ENCODE data around the gene CLEC1B.
"Not testable (repeated sequence)": the region's sequence is repeated elsewhere in the genome, so short reads cannot be mapped to it uniquely, and the experiment has no call there.

The CLEC1B gene

GRCh38 chr12:9999016-9999415 lies at the start of gene CLEC1B:
Gene CLEC1B, minus strand, starts transcription at chr12:9999121. Its CDS starts 21 bp downstream, at chr12:9999100.
- in situ Hi-C loops (cut with MboI; ENCODE audit: low sequenced_read_pairs), result no loop called here

GRCh38 chr12:10048526-10048925 lies 49.6 kb upstream of the CLEC1B start:
- in situ Hi-C loops (cut with MboI; ENCODE audit: low sequenced_read_pairs), result no loop called here

GRCh38 chr12:10042167-10042566 lies 43.2 kb upstream of the CLEC1B start:
- in situ Hi-C loops (cut with MboI; ENCODE audit: low sequenced_read_pairs), result no loop called here

- in situ Hi-C loops (cut with MboI; ENCODE audit: low sequenced_read_pairs), result loop anchor here (5.0 kb wide), 1 partner anchor 108 kb away; no protein-coding TSS in a partner anchor
Observed at GRCh38 chr12:10033783-10034545, 35.0 kb upstream of the CLEC1B start.

- in situ Hi-C loops (cut with MboI; ENCODE audit: low sequenced_read_pairs), result loop anchor here (5.0 kb wide), 1 partner anchor 111 kb away; no protein-coding TSS in a partner anchor
Observed at GRCh38 chr12:10031771-10032175, 32.9 kb upstream of the CLEC1B start.

GRCh38 chr12:10031321-10031720 lies 32.4 kb upstream of the CLEC1B start:
- in situ Hi-C loops (cut with MboI; ENCODE audit: low sequenced_read_pairs), result loop anchor here (5.0 kb wide), 1 partner anchor 111 kb away; no protein-coding TSS in a partner anchor

- in situ Hi-C loops (cut with MboI; ENCODE audit: low sequenced_read_pairs), result loop anchor here (5.0 kb wide), 1 partner anchor 112 kb away; no protein-coding TSS in a partner anchor
Observed at GRCh38 chr12:10030446-10030845, 31.5 kb upstream of the CLEC1B start, which contains the start of gene CLEC9A. Gene CLEC9A, plus strand, starts transcription at chr12:10030682. Its CDS starts 22,006 bp downstream, at chr12:10052688.

- in situ Hi-C loops (cut with MboI; ENCODE audit: low sequenced_read_pairs), result no loop called here
Observed at GRCh38 chr12:10027721-10028120, 28.8 kb upstream of the CLEC1B start.

GRCh38 chr12:10027311-10027710 lies 28.4 kb upstream of the CLEC1B start:
- in situ Hi-C loops (cut with MboI; ENCODE audit: low sequenced_read_pairs), result no loop called here

GRCh38 chr12:10026666-10027065 lies 27.7 kb upstream of the CLEC1B start:
- in situ Hi-C loops (cut with MboI; ENCODE audit: low sequenced_read_pairs), result not testable (repeated sequence)

GRCh38 chr12:10025236-10025635 lies 26.3 kb upstream of the CLEC1B start:
- in situ Hi-C loops (cut with MboI; ENCODE audit: low sequenced_read_pairs), result no loop called here

- in situ Hi-C loops (cut with MboI; ENCODE audit: low sequenced_read_pairs), result loop anchor here (25.0 kb wide), 1 partner anchor 209 kb away; no protein-coding TSS in a partner anchor
Observed at GRCh38 chr12:10021342-10021741, 22.4 kb upstream of the CLEC1B start.

- in situ Hi-C loops (cut with MboI; ENCODE audit: low sequenced_read_pairs), result loop anchor here (25.0 kb wide), 1 partner anchor 206 kb away; no protein-coding TSS in a partner anchor
Observed at GRCh38 chr12:10018386-10018785, 19.5 kb upstream of the CLEC1B start.

GRCh38 chr12:10016881-10017280 lies 18.0 kb upstream of the CLEC1B start:
- in situ Hi-C loops (cut with MboI; ENCODE audit: low sequenced_read_pairs), result loop anchor here (25.0 kb wide), 1 partner anchor 205 kb away; no protein-coding TSS in a partner anchor

- in situ Hi-C loops (cut with MboI; ENCODE audit: low sequenced_read_pairs), result loop anchor here (25.0 kb wide), 1 partner anchor 203 kb away; no protein-coding TSS in a partner anchor
Observed at GRCh38 chr12:10015450-10015849, 16.5 kb upstream of the CLEC1B start.

GRCh38 chr12:10012630-10013330 lies 13.9 kb upstream of the CLEC1B start:
- in situ Hi-C loops (cut with MboI; ENCODE audit: low sequenced_read_pairs), result loop anchor here (25.0 kb wide), 1 partner anchor 200 kb away; no protein-coding TSS in a partner anchor

GRCh38 chr12:10001171-10001776 lies 2.4 kb upstream of the CLEC1B start:
- in situ Hi-C loops (cut with MboI; ENCODE audit: low sequenced_read_pairs), result loop anchor here (25.0 kb wide), 1 partner anchor 189 kb away; no protein-coding TSS in a partner anchor

GRCh38 chr12:9992296-9992695 lies 6.6 kb downstream of the CLEC1B start:
- in situ Hi-C loops (cut with MboI; ENCODE audit: low sequenced_read_pairs), result no loop called here

GRCh38 chr12:9991876-9992275 lies 7.0 kb downstream of the CLEC1B start:
- in situ Hi-C loops (cut with MboI; ENCODE audit: low sequenced_read_pairs), result no loop called here

GRCh38 chr12:9980126-9980525 lies 18.8 kb downstream of the CLEC1B start:
- in situ Hi-C loops (cut with MboI; ENCODE audit: low sequenced_read_pairs), result no loop called here

GRCh38 chr12:9977916-9978315 lies 21.0 kb downstream of the CLEC1B start:
- in situ Hi-C loops (cut with MboI; ENCODE audit: low sequenced_read_pairs), result no loop called here
